ENCODE results near the gene TMEM8B.

DNA sequence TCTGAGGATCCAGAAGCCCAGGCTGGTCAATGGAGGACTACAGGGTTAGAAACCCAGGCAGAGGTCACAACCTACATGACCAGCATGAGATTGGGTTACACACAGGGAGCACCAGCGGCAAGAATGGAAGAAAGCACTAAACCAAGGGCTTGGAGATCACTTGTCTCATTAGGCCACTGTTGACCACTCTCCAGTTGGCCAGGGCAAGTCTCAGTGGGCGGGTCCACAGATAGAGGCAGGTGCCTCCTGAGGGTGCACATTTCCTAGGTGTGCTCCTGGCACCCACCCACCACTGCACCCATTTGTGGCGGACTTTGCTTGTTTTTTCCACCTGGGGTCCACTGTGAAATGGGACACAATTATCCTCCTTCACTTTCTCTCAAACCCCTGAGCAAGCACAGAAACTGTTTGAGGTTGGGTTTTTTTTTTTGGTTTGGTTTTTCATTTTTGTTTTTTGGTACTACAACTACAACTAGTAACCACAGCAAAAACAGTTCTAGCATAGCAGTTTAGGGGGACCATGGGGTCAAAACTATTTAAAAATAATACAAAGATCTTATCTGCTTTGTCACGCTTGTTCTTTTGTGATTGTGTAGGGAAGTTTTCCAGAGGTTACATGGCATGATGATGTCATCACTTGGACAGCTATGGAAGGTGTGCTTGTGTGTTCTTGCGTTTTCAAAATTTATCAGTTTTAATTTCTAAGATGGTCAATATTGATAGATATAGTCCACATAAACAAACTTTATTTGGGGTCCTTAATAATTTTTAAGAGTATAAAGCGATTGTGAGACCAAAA lies 31.5 kb upstream of the TMEM8B start:
- TF ChIP-seq, protein P1, sequence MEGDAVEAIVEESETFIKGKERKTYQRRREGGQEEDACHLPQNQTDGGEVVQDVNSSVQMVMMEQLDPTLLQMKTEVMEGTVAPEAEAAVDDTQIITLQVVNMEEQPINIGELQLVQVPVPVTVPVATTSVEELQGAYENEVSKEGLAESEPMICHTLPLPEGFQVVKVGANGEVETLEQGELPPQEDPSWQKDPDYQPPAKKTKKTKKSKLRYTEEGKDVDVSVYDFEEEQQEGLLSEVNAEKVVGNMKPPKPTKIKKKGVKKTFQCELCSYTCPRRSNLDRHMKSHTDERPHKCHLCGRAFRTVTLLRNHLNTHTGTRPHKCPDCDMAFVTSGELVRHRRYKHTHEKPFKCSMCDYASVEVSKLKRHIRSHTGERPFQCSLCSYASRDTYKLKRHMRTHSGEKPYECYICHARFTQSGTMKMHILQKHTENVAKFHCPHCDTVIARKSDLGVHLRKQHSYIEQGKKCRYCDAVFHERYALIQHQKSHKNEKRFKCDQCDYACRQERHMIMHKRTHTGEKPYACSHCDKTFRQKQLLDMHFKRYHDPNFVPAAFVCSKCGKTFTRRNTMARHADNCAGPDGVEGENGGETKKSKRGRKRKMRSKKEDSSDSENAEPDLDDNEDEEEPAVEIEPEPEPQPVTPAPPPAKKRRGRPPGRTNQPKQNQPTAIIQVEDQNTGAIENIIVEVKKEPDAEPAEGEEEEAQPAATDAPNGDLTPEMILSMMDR (conservative IDR thresholded peaks at IDR 0.05; ENCODE audit: low read length), result no peak
- TF ChIP-seq EZH2phosphoT487 (IDR thresholded peaks at IDR 0.05; ENCODE audit: borderline replicate concordance), result no peak

Data from Loucy (cell line).